ENCODE measurements around the gene AFG1L.
"Not testable (repeated sequence)": the region's sequence is repeated elsewhere in the genome, so short reads cannot be mapped to it uniquely, and the experiment has no call there.

Gene AFG1L

DNA sequence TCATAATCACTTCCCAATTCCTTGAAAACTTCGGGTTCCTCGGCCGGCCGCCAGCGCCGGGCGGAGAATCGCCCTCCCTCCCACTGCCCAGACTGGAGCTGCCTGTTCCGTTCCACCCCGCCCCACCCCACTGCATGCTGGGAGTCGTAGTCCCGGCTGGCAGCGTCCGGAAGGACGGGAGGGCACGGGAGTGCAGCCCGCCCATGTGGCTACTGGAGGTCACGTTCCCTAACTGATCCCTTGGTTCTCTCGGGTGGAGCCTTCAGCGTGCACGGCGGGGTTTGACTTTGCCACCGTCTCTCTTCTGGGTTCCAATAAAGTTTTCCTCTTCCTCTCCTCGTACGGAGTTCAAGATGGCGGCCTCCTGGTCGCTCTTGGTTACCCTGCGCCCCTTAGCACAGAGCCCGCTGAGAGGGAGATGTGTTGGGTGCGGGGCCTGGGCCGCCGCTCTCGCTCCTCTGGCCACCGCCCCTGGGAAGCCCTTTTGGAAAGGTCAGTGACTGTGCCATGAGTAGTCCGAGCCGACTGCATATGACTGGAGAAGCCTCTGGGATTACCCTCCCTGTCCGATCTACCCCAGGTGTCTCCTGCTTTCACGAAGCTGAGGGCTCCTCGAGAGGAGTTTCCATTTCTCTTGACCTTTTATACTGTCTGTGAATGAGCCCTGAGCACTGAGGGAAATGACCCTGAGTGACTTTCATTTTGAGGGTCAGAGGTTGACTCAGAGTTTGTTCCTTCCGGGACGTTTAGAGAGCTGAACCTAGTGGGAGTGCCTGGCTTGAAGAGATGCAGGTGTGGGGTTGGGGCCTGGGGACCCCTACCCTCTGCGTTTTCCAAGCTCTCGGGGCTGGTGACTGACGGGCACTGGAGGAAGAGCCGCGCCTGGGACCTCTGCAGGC is at the start of gene AFG1L:
Gene AFG1L (plus strand): TSS at position 328 of the 899 bp plus-strand sequence. CDS start 26 bp downstream, at position 354.
- peak; percentile 92 for DNase-seq

DNA sequence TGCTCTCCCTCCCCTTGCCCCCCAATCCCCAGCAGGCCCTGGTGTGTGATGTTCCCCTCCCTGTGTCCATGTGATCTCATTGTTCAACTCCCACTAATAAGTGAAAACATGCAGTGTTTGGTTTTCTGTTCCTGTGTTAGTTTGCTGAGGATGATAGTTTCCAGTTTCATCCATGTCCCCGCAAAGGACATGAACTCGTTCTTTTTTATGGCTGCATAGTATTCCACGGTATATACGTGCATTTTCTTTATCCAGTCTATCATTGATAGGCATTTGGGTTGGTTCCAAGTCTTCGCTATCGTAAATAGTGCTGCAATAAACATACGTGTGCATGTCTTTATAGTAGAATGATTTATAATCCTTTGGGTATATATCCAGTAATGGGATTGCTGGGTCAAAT is 49.8 kb upstream of the AFG1L start:
- not testable (repeated sequence) for DNase-seq

DNA sequence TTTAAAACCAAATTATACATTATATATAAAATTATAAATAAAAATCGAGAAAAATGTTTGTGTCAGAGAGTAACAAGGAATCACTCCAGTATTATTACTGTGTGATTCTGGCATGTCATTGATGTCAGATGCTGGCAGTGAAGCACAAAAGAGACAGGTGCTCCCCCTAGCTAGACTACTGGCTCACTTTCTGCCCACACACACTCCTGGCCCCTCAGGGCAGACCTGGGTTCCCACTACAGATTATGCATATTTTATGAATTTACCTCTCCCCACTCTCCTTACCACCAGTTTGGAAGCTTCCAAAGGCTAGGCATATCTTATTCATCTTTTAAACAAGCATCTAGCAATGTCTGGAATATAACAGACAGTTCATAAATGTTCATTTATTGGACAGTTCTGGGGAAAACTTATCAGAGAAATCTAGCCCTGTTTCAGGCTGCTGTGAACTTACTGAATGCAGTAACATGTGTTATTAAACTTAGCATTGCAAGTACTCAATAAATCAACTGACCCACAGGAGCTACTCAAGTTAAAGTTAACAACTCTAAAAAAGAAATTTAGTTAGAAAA is 46.8 kb upstream of the AFG1L start:
- DNase-seq, result peak; percentile 34

DNA sequence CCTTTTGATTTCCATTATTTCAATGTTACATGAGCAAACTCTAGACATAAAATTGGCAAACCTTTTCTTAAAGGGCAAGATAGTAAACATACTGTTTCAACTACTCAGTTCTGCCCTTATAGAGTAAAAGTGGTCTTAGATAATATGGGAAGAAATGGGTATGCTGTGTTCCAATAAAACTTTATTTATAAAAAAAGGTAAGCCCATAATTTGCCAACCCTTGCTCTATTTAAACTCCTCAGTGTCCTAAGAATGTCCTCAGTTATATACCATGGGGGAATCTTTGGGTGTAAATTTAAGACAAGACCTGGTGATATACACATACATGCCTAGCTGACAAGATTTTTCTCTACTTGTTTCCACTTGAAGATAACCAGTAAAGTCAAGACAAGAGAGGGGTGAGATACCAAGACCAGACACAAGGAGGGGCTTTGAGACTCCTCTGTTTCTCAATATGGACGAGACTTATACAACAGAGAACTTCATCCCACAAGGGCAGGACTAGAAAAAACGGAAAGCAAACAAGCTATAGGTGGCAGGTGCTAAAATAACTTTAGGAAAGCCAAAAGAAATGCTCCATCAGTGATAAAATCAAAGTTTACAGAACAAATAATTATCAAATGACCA is 44.5 kb upstream of the AFG1L start:
- DNase-seq, result no peak

DNA sequence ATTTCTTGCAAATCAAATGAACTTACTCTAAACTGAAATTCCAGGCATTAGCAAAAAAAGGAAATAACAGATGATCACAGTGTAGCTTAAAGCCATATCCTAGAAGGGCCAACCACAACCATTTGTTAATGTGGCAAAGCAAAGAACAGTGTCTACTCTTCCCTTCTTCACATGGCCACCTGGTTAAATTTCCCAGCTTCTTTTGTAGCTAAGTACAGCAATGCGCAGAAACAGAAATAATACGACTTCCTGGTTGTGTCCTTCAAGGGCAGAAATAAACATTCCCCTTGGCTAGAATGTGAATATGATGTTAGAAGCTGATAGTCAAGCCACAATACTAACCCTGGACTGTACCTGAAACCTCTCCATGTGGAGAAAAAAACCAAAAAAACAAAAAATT is 43.6 kb upstream of the AFG1L start:
- no peak for DNase-seq

DNA sequence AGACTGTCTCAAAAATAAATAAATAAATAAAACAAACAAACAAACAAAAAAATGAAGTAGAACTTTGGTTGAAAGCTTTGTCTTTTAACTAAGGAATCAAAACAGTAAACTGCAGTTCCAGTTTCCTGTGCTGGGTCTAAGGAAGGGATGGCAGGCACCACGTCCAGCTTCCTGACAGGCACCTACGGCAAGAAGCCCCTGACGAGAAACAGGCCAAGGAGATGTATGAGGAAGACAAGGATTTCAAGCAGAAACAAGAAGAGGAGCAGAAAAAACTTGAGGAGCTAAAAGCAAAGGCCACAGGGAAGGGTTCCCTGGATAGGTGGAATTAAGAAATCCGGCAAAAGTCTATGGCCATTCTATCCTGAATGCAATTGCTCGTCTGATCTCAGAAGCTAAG is 42.8 kb upstream of the AFG1L start:
- DNase-seq, result no peak

DNA sequence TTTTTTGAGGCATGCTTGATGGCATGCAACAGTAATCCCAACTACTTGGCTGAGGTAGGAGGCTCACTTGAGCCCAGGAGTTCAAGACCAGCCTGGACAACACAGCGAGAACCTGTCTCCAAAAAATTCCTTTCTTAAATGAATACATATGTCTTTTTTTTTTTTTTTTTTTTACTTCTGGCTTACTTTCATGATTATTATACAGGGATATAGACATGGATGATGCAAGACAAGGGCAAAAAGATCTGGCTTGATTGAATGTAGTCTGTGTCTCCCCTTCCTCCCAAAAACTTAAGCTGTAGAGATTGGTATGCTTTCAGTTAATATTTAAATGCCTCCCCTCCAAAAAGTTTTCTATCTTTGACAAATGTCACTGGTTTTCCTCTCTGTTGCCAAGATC is 41.6 kb upstream of the AFG1L start:
- no peak for DNase-seq

DNA sequence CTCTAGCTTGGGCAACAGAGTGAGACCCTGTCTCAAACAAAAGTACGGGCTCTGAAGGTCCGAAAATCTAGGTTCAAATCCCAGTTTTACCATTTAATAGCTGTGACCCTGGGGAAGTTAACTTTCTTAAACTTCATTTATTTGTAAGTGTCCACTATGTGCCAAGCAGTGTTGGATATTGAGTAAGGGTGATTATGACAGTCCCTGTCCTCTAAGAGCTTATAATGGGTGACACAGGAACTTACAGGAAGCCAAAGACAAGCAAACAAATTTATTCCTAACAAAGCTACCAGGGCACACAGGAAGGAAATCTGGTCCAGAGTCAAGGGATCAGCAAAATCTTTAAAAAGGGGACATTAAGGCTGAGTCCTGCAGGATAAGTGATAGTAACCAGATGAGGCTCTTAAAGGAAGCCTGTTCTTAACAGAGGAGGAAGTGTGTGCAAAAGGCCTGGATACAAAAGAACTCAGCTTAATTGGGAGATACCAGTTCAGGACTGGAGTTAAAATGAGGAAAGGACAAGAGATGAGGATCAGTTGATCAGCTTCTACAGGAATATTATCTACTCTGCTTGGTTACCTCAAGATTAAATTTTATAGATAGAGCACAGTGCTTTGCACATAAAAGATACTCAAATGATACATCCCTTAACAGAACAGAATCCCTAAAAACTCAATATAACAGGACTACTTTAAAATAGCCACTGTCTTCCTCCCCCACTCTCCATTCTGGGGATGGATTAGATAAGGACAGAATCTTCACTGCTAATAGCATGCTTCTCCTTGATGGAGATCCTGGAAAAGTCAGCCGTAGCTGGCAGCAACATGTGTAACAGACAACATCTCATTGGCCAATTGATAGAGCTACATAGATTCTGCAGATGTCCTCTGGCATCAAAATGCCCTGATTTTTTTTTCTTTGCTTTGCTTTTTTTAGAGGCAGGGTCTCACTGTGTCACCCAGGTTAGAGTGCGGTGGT is 40.1 kb upstream of the AFG1L start:
- DNase-seq, result no peak

DNA sequence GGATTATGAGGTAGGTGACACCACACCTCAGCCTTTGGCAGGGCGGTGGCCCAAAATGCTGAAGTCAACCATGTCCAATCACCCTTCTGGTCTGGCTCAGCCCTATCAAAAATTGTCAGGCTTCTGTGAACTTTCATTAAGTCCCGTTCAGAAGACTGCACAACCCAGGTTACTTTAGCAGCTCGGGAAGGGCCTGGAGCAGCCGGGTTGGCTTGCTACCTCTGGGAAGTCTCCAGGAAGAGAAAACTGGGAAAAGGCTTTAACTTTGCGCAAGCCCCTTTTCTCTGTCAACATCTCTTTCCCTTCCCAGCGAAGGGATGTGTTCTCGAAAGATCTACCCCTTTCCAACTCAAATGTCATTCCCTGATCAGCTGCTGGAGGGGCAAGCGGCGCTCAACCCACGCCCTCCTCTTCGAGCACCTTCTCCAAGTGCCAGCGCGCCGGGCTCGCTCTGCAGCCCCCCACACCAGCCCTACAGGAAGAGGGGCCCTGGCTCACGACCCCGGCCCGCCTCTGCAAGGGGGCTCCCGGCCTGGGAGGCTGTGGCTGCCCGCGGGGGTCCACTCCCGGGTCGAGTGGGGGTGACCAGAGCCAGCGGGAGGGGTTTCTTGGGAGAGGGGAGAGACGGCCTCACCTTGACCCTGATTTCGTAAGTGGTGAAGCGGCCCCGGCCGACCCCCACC is 34.6 kb upstream of the AFG1L start:
- DNase-seq, result peak; percentile 81

DNA sequence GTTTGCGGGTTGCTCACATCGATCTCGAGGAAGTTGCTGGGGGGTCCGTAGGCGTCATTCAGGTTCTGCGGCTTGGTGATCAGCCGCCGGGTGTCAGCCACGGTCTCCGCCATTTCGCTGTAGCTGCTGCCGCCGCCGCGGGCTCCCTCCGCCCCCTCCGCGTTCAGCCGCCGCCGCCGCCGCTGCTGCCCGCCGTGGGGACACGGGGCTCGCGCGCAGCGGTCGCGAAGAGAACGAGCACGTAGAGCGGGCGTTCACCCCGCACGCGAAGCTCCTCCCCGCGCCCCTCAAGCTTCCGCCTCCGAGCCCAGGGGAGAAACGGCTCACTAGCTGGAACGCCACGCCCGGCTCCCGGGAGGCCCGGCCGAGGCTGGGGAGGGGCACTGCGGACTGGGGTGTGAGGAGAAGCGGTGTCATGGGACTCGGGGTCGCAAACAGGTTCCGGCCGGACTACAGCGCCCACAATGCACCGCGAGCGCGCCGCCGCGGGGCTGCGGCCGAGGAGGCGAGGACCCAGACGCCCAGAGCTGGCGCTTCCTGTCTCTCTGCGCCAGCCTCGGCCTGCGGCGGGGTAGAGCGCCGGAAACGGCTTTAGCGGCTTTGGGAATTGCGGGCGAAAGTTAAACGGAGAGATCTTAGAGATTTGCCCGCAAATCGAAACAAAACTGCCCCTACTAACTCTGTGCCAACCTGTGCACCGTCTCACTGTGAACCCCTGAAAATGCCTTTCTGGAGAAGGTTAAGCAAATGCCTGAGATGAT is 33.9 kb upstream of the AFG1L start, which contains the start of gene SNX3:
Gene SNX3 (minus strand): TSS at position 232 of the 761 bp plus-strand sequence. CDS start 119 bp downstream, at position 113.
- DNase-seq, result peak; percentile 99

DNA sequence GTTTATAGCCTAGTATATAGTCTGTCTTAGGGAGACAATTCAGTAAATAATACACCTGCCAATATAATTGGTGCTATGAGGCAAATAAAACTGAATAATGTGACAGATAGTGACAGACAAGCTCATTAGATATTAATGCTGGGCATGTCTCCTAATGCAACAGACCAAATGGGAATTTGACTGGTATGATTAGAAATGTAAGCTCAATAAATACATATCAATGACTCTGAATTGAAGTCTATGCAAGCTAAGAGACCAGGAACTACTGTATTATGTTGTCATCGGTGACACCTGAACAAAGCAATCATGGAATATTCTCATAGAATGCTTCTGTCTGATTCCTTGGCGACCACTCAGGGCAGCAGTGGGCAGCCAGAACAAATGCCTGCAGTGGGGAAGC is 31.5 kb upstream of the AFG1L start:
- DNase-seq, result peak; percentile 7

DNA sequence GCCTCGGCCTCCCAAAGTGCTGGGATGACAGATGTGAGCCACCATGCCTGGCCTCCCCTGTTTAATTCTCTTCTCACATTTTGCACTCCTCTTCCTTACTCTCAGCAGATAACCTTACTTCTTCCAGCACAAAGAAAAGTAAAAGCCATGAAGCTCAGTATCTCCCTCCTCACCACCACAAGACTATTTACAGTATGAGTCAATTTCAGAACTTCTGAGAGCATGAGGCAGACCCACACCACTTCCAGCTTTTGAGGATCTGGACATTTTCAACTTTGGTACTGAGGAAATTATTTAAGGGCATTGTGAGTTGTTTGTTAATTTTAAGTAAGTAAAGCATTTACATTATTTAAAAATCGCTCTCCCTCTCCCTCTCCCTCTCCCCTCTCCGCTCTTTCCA is 26.0 kb upstream of the AFG1L start:
- DNase-seq, result no peak

DNA sequence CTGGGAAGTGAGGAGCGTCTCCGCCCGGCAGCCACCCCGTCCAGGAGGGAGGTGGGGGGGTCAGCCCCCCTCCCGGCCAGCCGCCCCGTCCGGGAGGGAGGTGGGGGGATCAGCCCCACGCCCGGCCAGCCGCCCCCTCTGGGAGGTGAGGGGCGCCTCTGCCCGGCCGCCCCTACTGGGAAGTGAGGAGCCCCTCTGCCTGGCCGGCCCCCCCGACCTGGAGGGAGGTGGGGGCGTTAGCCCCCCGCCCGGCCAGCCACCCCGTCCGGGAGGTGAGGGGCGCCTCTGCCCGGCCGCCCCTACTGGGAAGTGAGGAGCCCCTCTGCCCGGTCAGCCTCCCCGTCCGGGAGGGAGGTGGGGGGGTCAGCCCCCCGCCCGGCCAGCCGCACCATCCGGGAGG is 24.9 kb upstream of the AFG1L start:
- DNase-seq, result not testable (repeated sequence)

DNA sequence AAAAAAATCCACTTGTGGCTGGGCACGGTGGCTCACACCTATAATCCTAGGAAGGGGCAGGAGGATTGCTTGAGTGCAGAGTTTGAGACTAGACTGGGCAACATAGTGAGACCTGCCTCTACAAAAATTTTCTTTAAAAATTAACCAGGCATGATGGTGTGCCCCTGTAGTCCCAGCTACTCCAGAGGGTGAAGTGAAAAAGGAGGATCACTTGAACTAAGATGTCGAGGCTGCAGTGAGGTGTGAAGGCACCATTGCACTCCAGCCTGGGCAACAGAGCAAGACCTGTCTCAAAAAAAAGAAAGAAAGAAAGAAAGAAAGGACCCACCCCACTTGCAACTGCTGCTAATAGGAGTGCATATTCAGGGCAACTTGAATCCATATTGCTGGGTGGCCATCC is 20.3 kb upstream of the AFG1L start:
- no peak for DNase-seq

DNA sequence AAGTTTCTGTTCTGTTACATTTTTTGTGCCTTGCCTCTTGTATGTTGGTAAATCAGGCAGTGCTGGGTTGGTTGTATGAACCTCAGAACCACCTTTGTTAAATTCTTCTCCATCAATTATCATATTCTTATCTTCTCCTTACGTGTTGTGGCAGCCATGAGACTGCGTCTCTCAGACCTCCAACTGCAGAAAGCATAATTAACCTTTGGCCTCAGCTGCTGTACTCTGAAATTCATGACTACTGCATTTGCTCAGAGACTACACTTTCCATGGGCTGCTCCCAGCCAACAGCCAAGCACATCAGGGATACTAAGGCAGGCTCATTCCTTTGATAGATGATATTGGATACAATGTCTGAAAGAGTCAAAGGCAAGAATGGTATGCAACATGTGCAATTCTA is 18.9 kb upstream of the AFG1L start:
- DNase-seq, result peak; percentile 16

DNA sequence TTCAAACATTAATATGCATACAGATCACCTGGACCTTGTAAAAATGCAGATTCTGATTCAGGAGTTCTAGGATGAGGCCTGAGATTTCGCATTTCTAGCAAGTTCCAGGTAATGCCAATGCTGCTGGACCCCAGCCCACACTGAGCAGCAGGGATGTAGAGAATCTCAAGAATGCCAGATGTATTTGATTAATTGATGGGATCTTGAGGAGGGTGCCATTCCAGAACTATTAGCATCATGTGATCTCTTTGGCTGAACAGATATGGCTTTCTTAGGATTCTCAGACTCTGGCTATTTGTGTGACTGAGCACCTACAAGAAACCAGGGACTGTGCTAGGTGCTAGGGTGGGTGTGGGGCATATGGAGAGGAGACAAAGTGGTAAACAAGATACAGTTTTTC is 17.6 kb upstream of the AFG1L start:
- no peak for DNase-seq

DNA sequence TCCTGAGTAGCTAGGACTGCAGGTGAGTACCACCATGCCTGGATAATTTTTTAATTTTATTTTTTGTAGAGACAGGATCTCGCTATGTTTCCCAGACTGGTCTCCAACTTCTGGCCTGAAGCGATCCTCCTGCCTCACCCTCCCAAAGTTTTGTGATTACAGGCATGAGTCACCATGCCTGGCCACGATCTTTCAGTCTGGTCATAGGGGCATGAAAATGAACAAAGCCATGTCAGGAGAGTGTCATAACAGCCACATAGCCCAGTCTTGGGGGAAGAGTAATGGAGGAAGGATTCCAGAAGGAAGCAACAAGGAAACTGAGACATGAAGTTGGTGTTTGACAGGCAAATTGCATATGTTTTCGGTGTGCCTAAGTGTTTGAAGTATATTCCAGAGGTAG is 17.0 kb upstream of the AFG1L start:
- DNase-seq, result no peak

DNA sequence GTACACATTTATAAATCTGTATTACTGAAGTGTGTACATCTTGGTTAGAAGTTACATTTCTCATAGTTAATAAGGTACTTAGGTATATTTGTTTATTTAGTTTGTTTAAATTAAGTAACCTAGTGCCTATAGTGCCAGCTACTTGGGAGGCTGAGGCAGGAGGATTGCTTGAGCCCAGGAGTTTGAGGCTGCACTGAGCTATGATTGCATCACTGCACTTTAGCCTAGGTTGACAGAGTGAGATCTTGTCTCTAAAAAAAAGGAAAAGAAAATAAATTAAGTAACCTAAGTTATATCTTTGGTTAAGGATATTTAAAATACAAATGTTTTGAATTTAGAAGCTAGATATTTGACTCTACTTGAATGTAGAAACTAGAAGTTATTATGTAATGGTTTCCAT is 9.5 kb upstream of the AFG1L start:
- DNase-seq, result no peak

DNA sequence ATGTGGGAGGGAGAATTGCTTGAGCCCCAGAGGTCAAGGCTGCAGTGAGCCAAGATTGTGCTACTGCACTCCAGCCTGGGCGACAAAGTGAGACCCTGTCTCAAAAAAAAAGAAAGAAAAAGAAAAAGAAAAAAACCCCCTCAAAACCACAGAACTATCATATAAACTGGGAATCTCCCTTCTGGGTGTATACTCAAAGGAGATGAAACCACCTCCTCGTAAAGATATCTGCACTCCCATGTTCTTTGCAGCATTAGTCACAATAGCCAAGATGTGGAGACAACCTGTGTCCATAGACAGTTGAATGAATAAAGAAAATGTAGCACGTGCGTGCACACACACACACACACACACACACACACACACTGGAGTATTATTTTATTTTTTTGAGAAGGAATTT is 8.5 kb upstream of the AFG1L start:
- no peak for DNase-seq

DNA sequence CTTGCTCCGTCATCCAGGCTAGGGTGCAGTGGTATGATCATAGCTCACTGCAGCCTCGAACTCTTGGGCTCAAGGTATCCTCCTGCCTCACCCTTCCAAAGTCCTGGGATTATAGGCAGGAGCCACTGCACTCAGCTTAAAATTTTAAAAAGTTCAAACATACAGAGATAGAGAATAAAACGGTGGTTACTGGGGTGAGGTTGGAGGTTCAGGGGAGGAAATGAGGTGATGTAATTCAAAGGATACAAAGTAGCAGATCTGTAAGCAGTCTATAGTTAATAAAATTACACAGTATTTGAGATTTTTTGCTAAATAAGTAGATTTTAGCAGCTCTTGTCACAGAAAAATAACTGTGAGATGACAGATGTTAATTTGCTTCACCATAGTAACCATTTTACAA is 7.5 kb upstream of the AFG1L start:
- DNase-seq, result no peak

DNA sequence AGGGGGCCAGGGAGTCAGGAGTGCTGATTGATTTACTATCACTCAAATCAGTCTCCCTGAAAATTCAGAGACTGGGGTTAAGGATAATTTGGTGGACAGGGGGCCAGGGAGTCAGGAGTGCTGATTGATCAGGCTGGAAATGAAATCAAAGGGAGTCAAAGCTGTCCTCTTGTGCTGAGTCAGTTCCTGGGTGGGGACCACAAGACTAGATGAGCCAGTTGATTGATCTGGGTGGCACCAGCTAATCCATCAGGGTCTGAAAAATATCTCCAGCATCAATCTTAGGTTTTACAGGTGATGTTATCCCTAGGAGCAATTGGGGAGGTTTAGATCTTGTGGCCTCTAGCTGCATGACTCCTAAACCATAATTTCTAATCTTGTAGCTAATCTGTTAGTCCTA is 6.1 kb upstream of the AFG1L start:
- DNase-seq, result no peak

Measured in NCI-H69 (cell line).